GM12878 (cell line): ENCODE data around the gene DHX30. TPM values are rescaled to one million over a fixed set of nuclear protein-coding genes. Genes with fewer than 3 reads are reported as not detected.

ENCODE experiments used
- ATAC-seq: fragments of 200-7000 bp; cut with Tn5 transposase; 3 replicates; pipeline ENCODE4 v1.9.1; 2020; ENCODE audit warnings: mild to moderate bottlenecking, moderate library complexity
- BruUV-seq: library from RNA; stranded (reverse); fragments of 400-500 nt; replicated peaks from 2 replicates; lab custom pipeline; 2021; lab: Mats Ljungman, UMichigan
- CTCF ChIA-PET: fragments of 300-600 bp; sonication (Branson Sonifier 250); formaldehyde crosslinking; extraction: SDS; loops from one replicate; lab custom pipeline; 2021; ENCODE audit warnings: inconsistent platforms; lab: Yijun Ruan, JAX
- POLR2A ChIA-PET: fragments of 350-600 bp; formaldehyde crosslinking; extraction: SDS; loops from one replicate; lab custom pipeline; 2021; ENCODE audit warnings: inconsistent platforms; lab: Charles Lee
- RAD21 ChIA-PET: fragments of 300-600 bp; sonication (Branson Sonifier 250); formaldehyde crosslinking; loops from one replicate; lab custom pipeline; 2023; ENCODE audit warnings: antibody characterized with exemption; ENCODE audit not compliant: unreplicated experiment; lab: Charles Lee
- SMC1A ChIA-PET: fragments of 300-600 bp; sonication (Branson Sonifier 250); formaldehyde crosslinking; loops from one replicate; lab custom pipeline; 2023; ENCODE audit not compliant: unreplicated experiment, uncharacterized antibody; lab: Charles Lee
- DNase-seq: peaks from one replicate; pipeline ENCODE4 v3.0.0-alpha.2; 2011; ENCODE audit warnings: low read depth, low spot score
- FAIRE-seq: peaks from 3 replicates; lab custom pipeline; 2011; peaks lifted over from hg19 to GRCh38; lab: Jason Lieb, UNC
- H2AFZ ChIP-seq: 2 replicates; pipeline ENCODE4 v1.6.0; 2011; ENCODE audit warnings: low read depth, low read length, control low read depth; ENCODE audit not compliant: control insufficient read depth
- H3K27ac ChIP-seq: 2 replicates; pipeline ENCODE4 v1.5.1; 2011; ENCODE audit warnings: control low read depth; ENCODE audit not compliant: control insufficient read depth, insufficient read depth
- H3K27me3 ChIP-seq, 2 experiments: replicated peaks in 1 of 2; 2 replicates each; pipeline versions ENCODE4 v1.6.0 to v1.6.1; 2011; ENCODE audit warnings: low read length in 1 of 2; ENCODE audit not compliant: control insufficient read depth in 2 of 2, insufficient read depth in 2 of 2
- H3K36me3 ChIP-seq, 2 experiments: 2 replicates each; pipeline ENCODE4 v1.5.1; 2011; ENCODE audit warnings: low read length in 1 of 2; ENCODE audit not compliant: control insufficient read depth in 2 of 2, insufficient read depth in 2 of 2
- H3K4me1 ChIP-seq: 2 replicates; pipeline ENCODE4 v1.6.1; 2011; ENCODE audit warnings: mild to moderate bottlenecking, low read length, moderate library complexity, mixed read lengths; ENCODE audit not compliant: control insufficient read depth, insufficient read depth
- H3K4me2 ChIP-seq: 2 replicates; pipeline ENCODE4 v1.6.0; 2011; ENCODE audit warnings: control low read depth; ENCODE audit not compliant: control insufficient read depth, insufficient read depth
- H3K4me3 ChIP-seq: fragments of 200-600 bp; sonication (generic); 2 replicates; pipeline ENCODE4 v1.5.1; 2016
- H3K79me2 ChIP-seq: 2 replicates; pipeline ENCODE4 v1.6.0; 2011; ENCODE audit warnings: low read length; ENCODE audit not compliant: control insufficient read depth, insufficient read depth
- H3K9ac ChIP-seq: 2 replicates; pipeline ENCODE4 v1.8.0; 2011; ENCODE audit warnings: low read length, control low read depth, mixed read lengths; ENCODE audit not compliant: control insufficient read depth, insufficient read depth
- H3K9me3 ChIP-seq: replicated peaks from 3 replicates; pipeline ENCODE4 v1.5.1; 2011; ENCODE audit warnings: mild to moderate bottlenecking, low read length; ENCODE audit not compliant: control insufficient read depth, insufficient read depth
- H4K20me1 ChIP-seq: 2 replicates; pipeline ENCODE4 v1.6.0; 2011; ENCODE audit not compliant: control insufficient read depth, insufficient read depth
- BACH1 ChIP-seq: fragments of 450-650 bp; IDR thresholded peaks from 2 replicates; pipeline ENCODE4 v1.6.1; 2017; ENCODE audit warnings: mild to moderate bottlenecking, borderline replicate concordance
- CBFB ChIP-seq: IDR thresholded peaks from 2 replicates; pipeline ENCODE4 v1.6.1; 2016; ENCODE audit warnings: antibody characterized with exemption, low read depth
- CBX5 ChIP-seq: sonication (generic); IDR thresholded peaks from 2 replicates; pipeline ENCODE4 v1.6.1; 2016; ENCODE audit warnings: low read depth, moderate library complexity, mild to moderate bottlenecking, inconsistent platforms
- EED ChIP-seq: sonication (generic); IDR thresholded peaks from 2 replicates; pipeline ENCODE4 v1.6.1; 2016; ENCODE audit warnings: antibody characterized with exemption, low read depth
- ETV6 ChIP-seq, 2 experiments: fragments of 450-650 bp in 1 of 2; IDR thresholded peaks in 1 of 2; conservative IDR thresholded peaks in 1 of 2; 2 replicates each; pipeline ENCODE4 v1.6.1; 2014; ENCODE audit warnings: antibody characterized with exemption in 1 of 2, borderline replicate concordance in 1 of 2, low read depth in 1 of 2, mild to moderate bottlenecking in 1 of 2, moderate library complexity in 1 of 2
- HDAC2 ChIP-seq: fragments of 200-600 bp; sonication (generic); IDR thresholded peaks from 2 replicates; pipeline ENCODE4 v1.6.1; 2017
- HDGF ChIP-seq: fragments of 450-650 bp; IDR thresholded peaks from 2 replicates; pipeline ENCODE4 v1.6.1; 2016; ENCODE audit warnings: antibody characterized with exemption
- MAX ChIP-seq: IDR thresholded peaks from 2 replicates; pipeline ENCODE4 v1.6.1; 2012; ENCODE audit warnings: low read depth, low read length, improper control_type of control experiment
- MEF2A ChIP-seq: IDR thresholded peaks from 2 replicates; pipeline ENCODE4 v1.6.1; 2011; ENCODE audit warnings: low read depth, mild to moderate bottlenecking, low read length, moderate library complexity; ENCODE audit not compliant: insufficient read depth
- RAD21 ChIP-seq: IDR thresholded peaks from 2 replicates; pipeline ENCODE4 v1.6.1; 2011; ENCODE audit warnings: mild to moderate bottlenecking, low read depth, low read length, moderate library complexity; ENCODE audit not compliant: insufficient read depth
- RFX5 ChIP-seq: IDR thresholded peaks from 2 replicates; pipeline ENCODE4 v1.6.1; 2011; ENCODE audit warnings: low read depth, low read length, improper control_type of control experiment
- SIX5 ChIP-seq: IDR thresholded peaks from 2 replicates; pipeline ENCODE4 v1.6.1; 2011; ENCODE audit warnings: mild to moderate bottlenecking, low read depth, low read length, moderate library complexity; ENCODE audit not compliant: severe bottlenecking
- SREBF1 ChIP-seq: IDR thresholded peaks from 2 replicates; pipeline ENCODE4 v1.6.1; 2012; ENCODE audit warnings: mild to moderate bottlenecking, low read length
- TCF12 ChIP-seq: IDR thresholded peaks from 2 replicates; pipeline ENCODE4 v1.6.1; 2011; ENCODE audit warnings: low read depth, mild to moderate bottlenecking, low read length
- TCF7 ChIP-seq: IDR thresholded peaks from 2 replicates; pipeline ENCODE4 v1.6.1; 2014; ENCODE audit warnings: antibody characterized with exemption, borderline replicate concordance
- USF1 ChIP-seq: IDR thresholded peaks from 2 replicates; pipeline ENCODE4 v1.6.1; 2011; ENCODE audit warnings: borderline replicate concordance, low read depth, mild to moderate bottlenecking, moderate library complexity, mixed read lengths, low read length; ENCODE audit not compliant: insufficient read depth; ENCODE audit errors: extremely low read length
- WGBS: methylation state at CpG from one replicate; pipeline ENCODE4 v1.1.6; 2016; ENCODE audit warnings: low lambda C conversion rate; ENCODE audit not compliant: insufficient replicate concordance, insufficient coverage; ENCODE audit errors: missing lambda C conversion rate; 5-methylcytosine and 5-hydroxymethylcytosine counted together
- in situ Hi-C: fragments of 300-500 bp; cut with MboI; formaldehyde crosslinking; loops from 9 replicates; pipeline ENCODE4 v1.14.3; 2018; ENCODE audit warnings: mixed read lengths
- intact Hi-C: fragments of 100-400 bp; cut with micrococcal nuclease; formaldehyde crosslinking; loops from one replicate; pipeline ENCODE4 v1.14.2; 2022; ENCODE audit not compliant: unreplicated experiment
- polyA plus RNA-seq, 11 experiments: library from polyadenylated mRNA; depleted of rRNA in 4 of 11; unstranded in 6 of 11; stranded (reverse) in 5 of 11; fragments of >200 nt; fragmentation: Nextera tagmentation in 4 of 11; fragmentation: Illumina TruSeq in 1 of 11; extraction: Ambion mirVana in 4 of 11; extraction: Trizol in 1 of 11; gene quantifications; 1 replicate in 1 of 11; 2 replicates in 10 of 11; pipeline versions ENCODE4 v1.2.1 to v1.2.3, GENCODE V29; 2011 to 2016; ENCODE audit warnings: inconsistent platforms in 2 of 11, missing spikeins in 2 of 11, low read depth in 1 of 11
- total RNA-seq, 4 experiments: library from RNA; depleted of rRNA in 3 of 4; stranded (reverse); fragments of >200 nt in 3 of 4; fragmentation: Illumina TruSeq in 1 of 4; extraction: Trizol in 1 of 4; gene quantifications; 2 replicates each; pipeline versions ENCODE4 v1.2.1 to v1.2.3, GENCODE V29; 2013 to 2021

The DHX30 gene
- total and polyA plus RNA-seq, 10 of the 15 experiments (the other 5 are each of a cell fraction or from before 2014, with no cell fraction given) = 9.5 to 75.3 (median 47.8) TPM

GRCh38 chr3:47817609-47818008 is 14.7 kb downstream of the DHX30 start:
- WGBS = 96% methylated on average over 7 of the region's 7 CpGs
- H3K9me3 ChIP-seq = no peaks in the 10 kb centered on the region
- in situ Hi-C loops (no loop called here), intact Hi-C loops (no loop called here)
- no peak for FAIRE-seq
- ChIA-PET RAD21 (no interaction called here), CTCF (interaction anchor here (0.9 to 5.3 kb wide), 2 partner anchors 7 to 35 kb away, joined by 3 to 42 read pairs; no protein-coding TSS in a partner anchor), SMC1A (interaction anchor here (3.1 kb wide), 1 partner anchor 13 kb away, joined by 9 read pairs; no protein-coding TSS in a partner anchor), POLR2A (interaction anchor here (1.5 kb wide), 1 partner anchor 37 kb away, joined by 3 read pairs; no protein-coding TSS in a partner anchor)
- no peak overlapping the region for H3K4me3 ChIP-seq
- no peaks in the 10 kb centered on the region for H3K27me3 ChIP-seq
- no peak for DNase-seq
- no peak for TF ChIP-seq RAD21
- no peak for TF ChIP-seq MEF2A
- TF ChIP-seq TCF7 = no peak
- no peak for TF ChIP-seq CBX5
- TF ChIP-seq BACH1 = no peak
- TF ChIP-seq CBFB = no peak
- no peak for TF ChIP-seq HDGF
- TF ChIP-seq MAX = no peak
- no peak for TF ChIP-seq ETV6 (conservative IDR thresholded peaks at IDR 0.05 in 1 of 2, IDR thresholded peaks at IDR 0.05 in 1 of 2; ENCODE audit: borderline replicate concordance in 1 of 2, low read depth in 1 of 2)
- TF ChIP-seq SREBF1 = no peak
- TF ChIP-seq SIX5 = no peak
- no peak for TF ChIP-seq TCF12
- TF ChIP-seq RFX5 = no peak
- no peak for TF ChIP-seq USF1
- TF ChIP-seq HDAC2 = no peak
- TF ChIP-seq EED = no peak
- no peaks in the 10 kb centered on the region for H3K4me1 ChIP-seq
- no peak overlapping the region for H3K9ac ChIP-seq
- no peak overlapping the region for H2AFZ ChIP-seq
- no peaks in the 10 kb centered on the region for H4K20me1 ChIP-seq
- no peak for ATAC-seq
- H3K27ac ChIP-seq = no peak overlapping the region
- no TSS peak for BruUV-seq
- H3K4me2 ChIP-seq = no peak overlapping the region
- H3K79me2 ChIP-seq = no peaks in the 10 kb centered on the region
- H3K36me3 ChIP-seq = peaks cover 2 to 5% of the 10 kb centered on the region in 2 experiments; a peak in 3 of 4 replicates
